Transverse colon (tissue), 4 donors: ENCODE results near the gene MTRF1.

Experiments
- CTCF ChIP-seq, 5 experiments: fragments of 200-600 bp in 3 of 5; fragments of 450-650 bp in 2 of 5; sonication (generic) in 3 of 5; IDR thresholded peaks; 1 replicate in 2 of 5; 2 replicates in 3 of 5; pipeline ENCODE4 v1.5.1; 2016 to 2017; ENCODE audit warnings: antibody characterized with exemption in 5 of 5, inconsistent platforms in 3 of 5, mild to moderate bottlenecking in 2 of 5, moderate library complexity in 1 of 5
- POLR2A ChIP-seq: fragments of 450-650 bp; IDR thresholded peaks from one replicate; pipeline ENCODE4 v1.6.1; 2016; ENCODE audit warnings: antibody characterized with exemption, mild to moderate bottlenecking, moderate library complexity
- POLR2AphosphoS5 ChIP-seq, 3 donors: sonication (generic); formaldehyde crosslinking; IDR thresholded peaks; one replicate each; pipeline ENCODE4 v1.6.1; 2016; ENCODE audit warnings: antibody characterized with exemption in 3 of 3

- TF ChIP-seq CTCF (IDR thresholded peaks at IDR 0.05) = no peak
- no peak for TF ChIP-seq POLR2AphosphoS5 (IDR thresholded peaks at IDR 0.05)
- TF ChIP-seq POLR2A = no peak
Measured at GRCh38 chr13:41293272-41293671, 29.9 kb upstream of the MTRF1 start.
